ENCODE data around the gene B3GNT2. TPM values are rescaled to one million over a fixed set of nuclear protein-coding genes. Genes with fewer than 3 reads are reported as not detected.

B3GNT2 gene
- total RNA-seq, 1 experiment from 2014 or later, result 32.2 TPM

- DNase-seq (ENCODE audit: low spot score), result no peak
- Mint-ChIP-seq H3K36me3 (peaks cover 64% of the 10 kb centered on the region), H3K9me3 (peaks cover 21% of the 10 kb centered on the region), H3K4me3 (no peak overlapping the region), H3K27me3 (ENCODE audit: low read depth) (no peaks in the 10 kb centered on the region), H3K27ac (no peak overlapping the region), H3K4me1 (peaks cover 14% of the 10 kb centered on the region)
- no peak for TF ChIP-seq ZNF671 (CRISPR knock-in tag; IDR thresholded peaks at IDR 0.05)
- no peak for TF ChIP-seq PRRX2 (CRISPR knock-in tag; IDR thresholded peaks at IDR 0.05)
- TF ChIP-seq JAZF1 (CRISPR knock-in tag; IDR thresholded peaks at IDR 0.05), result no peak
- TF ChIP-seq OVOL2 (CRISPR knock-in tag; IDR thresholded peaks at IDR 0.05; ENCODE audit: borderline replicate concordance), result no peak
- no peak for TF ChIP-seq KAT7 (CRISPR knock-in tag; IDR thresholded peaks at IDR 0.05; ENCODE audit: borderline replicate concordance)
- no peak for TF ChIP-seq ZBTB43 (CRISPR knock-in tag; IDR thresholded peaks at IDR 0.05)
- no peak for TF ChIP-seq MYBL2 (CRISPR knock-in tag; IDR thresholded peaks at IDR 0.05)
- ChIA-PET POLR2A (no interaction called here), CTCF (no interaction called here)
- ATAC-seq, result no peak
Measured at GRCh38 chr2:62222171-62222570, 26.3 kb downstream of the B3GNT2 start.

GRCh38 chr2:62222674-62223073 lies 26.8 kb downstream of the B3GNT2 start:
- ChIA-PET CTCF (no interaction called here), POLR2A (no interaction called here)
- no peak overlapping the region for H3K27ac Mint-ChIP-seq
- ATAC-seq (no peak), DNase-seq (ENCODE audit: low spot score) (no peak)
- H3K4me3 Mint-ChIP-seq, result no peak overlapping the region
- H3K4me1 Mint-ChIP-seq, result peaks cover 12% of the 10 kb centered on the region
- H3K27me3 Mint-ChIP-seq (ENCODE audit: low read depth), result no peaks in the 10 kb centered on the region
- peaks cover 64% of the 10 kb centered on the region for H3K36me3 Mint-ChIP-seq
- H3K9me3 Mint-ChIP-seq, result peaks cover 21% of the 10 kb centered on the region
- no peak for TF ChIP-seq E2F5 (CRISPR knock-in tag; IDR thresholded peaks at IDR 0.05)
- TF ChIP-seq IRF2 (CRISPR knock-in tag; IDR thresholded peaks at IDR 0.05; ENCODE audit: borderline replicate concordance, low read depth), result no peak
- TF ChIP-seq RELA (CRISPR knock-in tag; IDR thresholded peaks at IDR 0.05; ENCODE audit: borderline replicate concordance), result no peak
- TF ChIP-seq FOXP4 (CRISPR knock-in tag; IDR thresholded peaks at IDR 0.05), result no peak
- TF ChIP-seq ZNF423 (CRISPR knock-in tag; IDR thresholded peaks at IDR 0.05), result no peak
- no peak for TF ChIP-seq FOXK1 (CRISPR knock-in tag; IDR thresholded peaks at IDR 0.05)
- no peak for TF ChIP-seq TEAD1 (CRISPR knock-in tag; IDR thresholded peaks at IDR 0.05)
- TF ChIP-seq ATF6 (CRISPR knock-in tag; IDR thresholded peaks at IDR 0.05), result no peak
- TF ChIP-seq ATF3 (CRISPR knock-in tag; conservative IDR thresholded peaks at IDR 0.05), result no peak
- no peak for TF ChIP-seq ARID4B (CRISPR knock-in tag; IDR thresholded peaks at IDR 0.05; ENCODE audit: borderline replicate concordance)

Data from WTC11 (cell line).